ENCODE results near the gene SPATA20. TPM values are rescaled to one million over a fixed set of nuclear protein-coding genes. Genes with fewer than 3 reads are reported as not detected.

The SPATA20 gene
- total RNA-seq, 2 donors from 2014 or later: 65.6 to 75.2 TPM

- no peak overlapping the region for H3K27ac ChIP-seq
- TF ChIP-seq CTCF (IDR thresholded peaks at IDR 0.05) (no peak), POLR2A (IDR thresholded peaks at IDR 0.05) (no peak)
- H3K27me3 ChIP-seq: no peaks in the 10 kb centered on the region
- intact Hi-C loops (cut with DNase I): loop anchor here (5.0 kb wide), 1 partner anchor 34 kb away; no protein-coding TSS in a partner anchor
- WGBS, 2 donors: 80 to 91% methylated on average over 7 to 16 of the region's 16 CpGs
- no peaks in the 10 kb centered on the region for H3K9me3 ChIP-seq
- no peak for DNase-seq
- H3K36me3 ChIP-seq (replicated peaks in 1 of 2; ENCODE audit: insufficient read depth in 1 of 2, low read depth in 2 of 2): no peaks in the 10 kb centered on the region
- peaks cover 7% of the 10 kb centered on the region for H3K4me1 ChIP-seq
- no peak for ATAC-seq
- no peak overlapping the region for H3K4me3 ChIP-seq
Observed at GRCh38 chr17:50578173-50578572, 31.2 kb downstream of the SPATA20 start.

- H3K27ac ChIP-seq: no peak overlapping the region
- peaks cover 7% of the 10 kb centered on the region for H3K4me1 ChIP-seq
- peak in 1 of 4 donors; percentile 45 for DNase-seq
- no peaks in the 10 kb centered on the region for H3K27me3 ChIP-seq
- H3K9me3 ChIP-seq: no peaks in the 10 kb centered on the region
- TF ChIP-seq CTCF (IDR thresholded peaks at IDR 0.05): no peak
- TF ChIP-seq POLR2A (IDR thresholded peaks at IDR 0.05): no peak
- no peak overlapping the region for H3K4me3 ChIP-seq
- no peaks in the 10 kb centered on the region for H3K36me3 ChIP-seq (replicated peaks in 1 of 2; ENCODE audit: insufficient read depth in 1 of 2, low read depth in 2 of 2)
- intact Hi-C loops (cut with DNase I): loop anchor here (5.0 kb wide), 1 partner anchor 33 kb away; no protein-coding TSS in a partner anchor
- WGBS, 2 donors: 48 to 57% methylated on average over 6 to 7 of the region's 7 CpGs
- peak; percentile 28 for ATAC-seq
Observed at GRCh38 chr17:50579399-50579798, 32.4 kb downstream of the SPATA20 start.

- intact Hi-C loops (cut with DNase I): no loop called here
- no peaks in the 10 kb centered on the region for H3K27me3 ChIP-seq
- peaks cover 7% of the 10 kb centered on the region for H3K4me1 ChIP-seq
- no peak overlapping the region for H3K27ac ChIP-seq
- 94 to 97% methylated on average over 9 of the region's 9 CpGs for WGBS, 2 donors
- no peak overlapping the region for H3K4me3 ChIP-seq
- no peak for ATAC-seq
- H3K36me3 ChIP-seq (replicated peaks in 1 of 2; ENCODE audit: insufficient read depth in 1 of 2, low read depth in 2 of 2): no peaks in the 10 kb centered on the region
- TF ChIP-seq CTCF (IDR thresholded peaks at IDR 0.05) (no peak), POLR2A (IDR thresholded peaks at IDR 0.05) (no peak)
- no peaks in the 10 kb centered on the region for H3K9me3 ChIP-seq
- no peak for DNase-seq
Observed at GRCh38 chr17:50580646-50581045, 33.7 kb downstream of the SPATA20 start.

- DNase-seq (no peak), ATAC-seq (no peak)
- 86 to 92% methylated on average over 12 of the region's 12 CpGs for WGBS, 2 donors
- Histone ChIP-seq H3K27ac (no peak overlapping the region), H3K27me3 (no peaks in the 10 kb centered on the region), H3K36me3 (replicated peaks in 1 of 2; ENCODE audit: insufficient read depth in 1 of 2, low read depth in 2 of 2) (no peaks in the 10 kb centered on the region), H3K4me1 (peaks cover 7% of the 10 kb centered on the region), H3K9me3 (no peaks in the 10 kb centered on the region), H3K4me3 (no peak overlapping the region)
- intact Hi-C loops (cut with DNase I): no loop called here
- TF ChIP-seq POLR2A (IDR thresholded peaks at IDR 0.05) (no peak), CTCF (IDR thresholded peaks at IDR 0.05) (no peak)
Observed at GRCh38 chr17:50581316-50581715, 34.3 kb downstream of the SPATA20 start.

GRCh38 chr17:50582741-50583140 lies 35.8 kb downstream of the SPATA20 start:
- TF ChIP-seq POLR2A (IDR thresholded peaks at IDR 0.05) (no peak), CTCF (IDR thresholded peaks at IDR 0.05) (no peak)
- Histone ChIP-seq H3K27me3 (no peaks in the 10 kb centered on the region), H3K9me3 (no peaks in the 10 kb centered on the region), H3K4me3 (no peak overlapping the region), H3K36me3 (replicated peaks in 1 of 2; ENCODE audit: insufficient read depth in 1 of 2, low read depth in 2 of 2) (no peaks in the 10 kb centered on the region), H3K4me1 (peaks cover 7% of the 10 kb centered on the region), H3K27ac (no peak overlapping the region)
- DNase-seq: no peak
- intact Hi-C loops (cut with DNase I): no loop called here
- 71 to 93% methylated on average over 2 of the region's 2 CpGs for WGBS, 2 donors
- no peak for ATAC-seq
